GM18519 (cell line): ENCODE measurements around the gene SLC41A2.
"Not testable (repeated sequence)": the region's sequence is repeated elsewhere in the genome, so short reads cannot be mapped to it uniquely, and the experiment has no call there.

Experiments
- ATAC-seq: cut with Tn5 transposase; IDR thresholded peaks from one replicate; pipeline ENCODE4 v1.9.1; 2021; ENCODE audit warnings: mild to moderate bottlenecking, moderate library complexity; ENCODE audit not compliant: unreplicated experiment, low FRiP score

Gene SLC41A2, protein sequence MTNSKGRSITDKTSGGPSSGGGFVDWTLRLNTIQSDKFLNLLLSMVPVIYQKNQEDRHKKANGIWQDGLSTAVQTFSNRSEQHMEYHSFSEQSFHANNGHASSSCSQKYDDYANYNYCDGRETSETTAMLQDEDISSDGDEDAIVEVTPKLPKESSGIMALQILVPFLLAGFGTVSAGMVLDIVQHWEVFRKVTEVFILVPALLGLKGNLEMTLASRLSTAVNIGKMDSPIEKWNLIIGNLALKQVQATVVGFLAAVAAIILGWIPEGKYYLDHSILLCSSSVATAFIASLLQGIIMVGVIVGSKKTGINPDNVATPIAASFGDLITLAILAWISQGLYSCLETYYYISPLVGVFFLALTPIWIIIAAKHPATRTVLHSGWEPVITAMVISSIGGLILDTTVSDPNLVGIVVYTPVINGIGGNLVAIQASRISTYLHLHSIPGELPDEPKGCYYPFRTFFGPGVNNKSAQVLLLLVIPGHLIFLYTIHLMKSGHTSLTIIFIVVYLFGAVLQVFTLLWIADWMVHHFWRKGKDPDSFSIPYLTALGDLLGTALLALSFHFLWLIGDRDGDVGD

DNA sequence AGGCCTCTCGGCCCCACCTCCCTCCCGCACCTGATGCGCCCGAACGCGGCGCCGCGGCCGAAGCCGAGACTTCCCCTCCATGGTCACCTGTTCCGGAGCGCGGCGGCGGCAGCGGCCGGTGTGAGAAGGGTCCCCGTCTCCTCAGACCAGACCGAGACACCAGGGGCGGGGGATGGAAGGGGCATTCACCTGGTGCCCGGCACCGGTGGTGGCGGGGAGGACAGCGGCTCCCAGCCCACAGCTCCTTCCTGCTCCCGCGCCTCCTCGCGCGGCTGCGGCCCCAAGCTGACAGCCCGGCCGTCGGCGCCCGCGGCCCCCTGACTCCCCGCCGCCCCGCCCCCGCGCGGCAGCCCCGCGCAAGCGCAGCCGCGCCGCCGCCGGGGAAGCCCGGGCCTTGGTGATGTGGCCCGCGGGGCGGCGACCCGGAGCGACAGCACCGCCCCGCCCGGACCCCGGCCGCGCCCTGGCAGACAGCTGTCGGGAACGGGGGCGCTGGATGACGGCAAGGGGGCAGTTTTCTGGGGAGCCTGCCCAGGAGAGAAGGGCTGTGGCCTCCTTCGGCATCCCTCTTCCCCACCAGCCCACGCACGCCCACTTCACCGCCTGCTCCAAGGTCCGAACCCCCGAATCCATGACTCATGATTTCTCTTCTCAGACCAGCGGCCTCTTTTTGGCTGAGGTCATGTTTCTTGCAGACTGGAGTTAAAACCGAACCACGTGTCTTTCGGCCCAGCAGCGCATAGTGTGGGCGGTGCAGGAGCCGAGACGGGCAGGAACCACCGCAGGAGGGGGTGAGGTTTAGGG lies at the start of gene SLC41A2:
TSS of gene SLC41A2 (minus strand) at position 290 of the 804 bp plus-strand sequence. CDS start 29,763 bp downstream, outside the sequence.
- peak; percentile 45 for ATAC-seq

DNA sequence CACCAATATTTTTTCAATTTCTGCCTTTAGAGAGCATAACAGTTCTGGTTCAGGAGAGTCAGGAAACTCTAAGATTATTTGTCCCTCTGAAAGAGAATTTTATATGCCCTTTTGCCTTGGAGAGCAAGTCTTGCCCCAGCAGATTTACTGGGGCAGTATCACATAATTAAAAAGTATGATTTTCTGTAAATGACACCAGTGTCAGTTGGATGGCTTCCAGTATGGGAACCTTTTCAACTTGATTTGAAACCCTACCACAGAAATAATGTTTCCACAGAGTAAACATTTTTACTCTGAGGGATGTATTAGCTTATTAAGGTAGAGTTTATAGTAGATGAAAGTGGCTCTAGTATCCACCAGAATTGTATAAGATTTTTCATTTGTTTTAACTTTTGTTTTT lies 43.4 kb upstream of the SLC41A2 start:
- no peak for ATAC-seq

DNA sequence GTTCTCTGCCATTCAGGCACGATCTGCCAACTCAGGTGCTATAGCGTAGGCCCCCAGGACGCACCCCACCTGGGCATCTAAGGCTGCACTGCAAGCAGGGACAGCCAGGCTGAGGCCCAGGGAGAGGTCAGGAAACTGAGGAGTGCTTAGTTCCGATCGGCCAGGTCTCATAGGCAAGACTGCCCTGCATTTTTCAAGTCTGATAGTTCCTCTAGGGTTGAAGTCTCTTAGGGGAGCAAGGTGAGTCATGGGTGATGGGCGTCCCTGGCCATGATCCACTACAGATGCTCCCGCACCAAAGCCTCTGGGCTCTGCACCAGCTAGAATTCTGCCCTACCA lies 41.2 kb upstream of the SLC41A2 start:
- no peak for ATAC-seq

DNA sequence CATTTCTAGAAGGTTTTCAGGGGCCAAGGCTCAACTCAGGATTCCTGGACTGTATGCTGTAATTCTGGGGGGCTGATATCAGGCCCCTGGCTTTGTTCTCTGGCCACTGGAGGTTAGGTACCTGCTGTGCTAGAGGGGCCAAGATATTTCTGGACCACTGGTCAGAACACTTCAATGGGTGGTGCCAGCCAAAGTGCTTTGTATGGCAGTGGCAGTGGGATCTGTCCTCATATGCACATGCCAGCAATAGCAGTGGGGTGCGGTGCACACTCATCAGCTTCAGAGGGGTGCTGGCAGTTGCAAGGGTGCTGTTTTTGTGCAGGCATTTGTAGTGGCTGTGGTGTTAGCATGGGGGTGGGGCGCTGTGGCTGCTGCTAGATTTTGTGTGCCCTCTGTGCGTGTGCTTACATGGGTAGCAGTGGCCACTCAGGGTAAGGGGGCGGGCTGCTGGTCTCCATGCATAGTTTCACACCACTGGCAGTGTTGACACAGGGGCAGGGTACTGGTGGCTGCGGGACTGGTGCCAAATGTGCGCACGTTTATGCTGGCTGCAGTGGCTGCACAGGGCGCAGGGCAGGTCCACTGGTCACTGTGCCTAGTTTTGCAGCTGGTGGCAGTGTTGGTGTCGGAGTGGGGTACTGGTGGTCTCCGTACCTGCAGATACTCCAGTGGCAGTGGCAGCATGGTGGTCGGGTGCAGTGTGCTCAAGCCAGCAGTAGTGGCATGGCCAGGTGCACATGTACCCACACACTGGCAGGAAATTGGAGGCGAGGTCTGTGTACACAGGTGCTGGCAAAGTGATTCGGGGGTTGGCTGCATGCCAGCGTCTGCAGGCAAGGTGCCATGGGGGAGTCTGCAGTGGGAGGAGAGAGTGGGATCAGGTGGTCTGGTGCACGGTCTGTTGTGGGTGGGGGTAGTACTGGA lies 40.6 kb upstream of the SLC41A2 start:
- ATAC-seq, result no peak

DNA sequence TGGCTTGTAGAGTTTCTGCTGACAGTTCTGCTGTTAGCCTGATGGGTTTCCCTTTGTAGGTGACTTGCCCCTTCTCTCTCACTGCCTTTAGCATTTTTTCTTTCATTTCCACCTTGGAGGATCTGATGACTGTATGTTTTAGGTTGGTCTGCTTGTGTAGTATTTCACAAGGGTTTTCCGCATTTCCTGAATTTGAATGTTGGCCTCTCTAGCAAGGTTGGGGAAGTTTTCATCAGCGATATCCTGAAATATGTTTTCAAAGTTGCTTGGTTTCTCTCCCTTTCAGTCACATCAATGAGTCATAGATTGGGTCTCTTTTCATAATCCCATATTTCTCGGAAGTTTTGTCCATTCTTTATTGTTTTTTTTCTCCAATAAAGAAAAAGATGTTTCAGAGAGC lies 39.5 kb upstream of the SLC41A2 start:
- no peak for ATAC-seq

DNA sequence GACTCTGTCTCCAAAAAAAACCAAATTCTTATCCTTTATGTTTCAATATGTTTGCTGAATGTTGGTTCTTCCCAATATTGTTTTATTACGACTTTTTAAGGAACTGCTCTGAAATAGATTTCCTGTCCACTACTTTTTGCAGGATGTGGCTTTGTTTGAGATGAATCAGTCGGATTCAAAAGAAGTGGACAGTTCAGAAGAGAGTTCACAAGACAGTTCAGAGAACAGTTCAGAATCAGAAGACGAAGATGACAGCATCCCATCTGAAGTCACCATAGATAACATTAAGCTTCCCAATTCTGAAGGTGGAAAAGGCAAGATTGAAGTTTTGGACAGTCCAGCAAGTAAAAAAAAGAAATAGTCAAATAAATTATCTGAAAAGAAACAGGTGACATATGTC lies 36.2 kb upstream of the SLC41A2 start:
- no peak for ATAC-seq

DNA sequence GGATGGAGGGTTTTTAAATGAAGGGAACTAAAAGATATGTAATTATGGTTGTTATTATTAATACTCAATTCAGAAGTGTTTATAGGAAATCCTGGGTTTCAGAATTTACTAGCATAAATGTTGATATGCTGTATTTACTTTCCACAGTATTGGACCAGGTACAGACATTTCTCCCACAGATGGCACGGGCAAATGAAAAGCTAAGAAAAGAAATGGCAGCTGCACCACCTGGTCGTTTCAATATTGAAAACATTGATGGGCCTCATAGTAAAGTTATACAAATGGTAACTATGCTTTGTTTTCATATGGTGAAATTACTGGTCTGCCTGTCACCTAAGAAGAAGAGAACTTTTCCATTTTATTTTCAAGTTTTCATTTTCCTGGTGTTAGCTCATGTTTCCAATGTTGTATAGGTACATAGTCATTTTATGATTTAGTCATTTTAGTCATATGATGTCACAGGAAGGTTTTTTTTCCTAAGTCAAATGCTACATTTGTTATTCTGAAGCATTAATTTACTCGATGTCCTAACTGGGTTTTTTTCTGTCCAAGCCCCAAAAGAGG lies 33.6 kb upstream of the SLC41A2 start:
- ATAC-seq, result no peak

DNA sequence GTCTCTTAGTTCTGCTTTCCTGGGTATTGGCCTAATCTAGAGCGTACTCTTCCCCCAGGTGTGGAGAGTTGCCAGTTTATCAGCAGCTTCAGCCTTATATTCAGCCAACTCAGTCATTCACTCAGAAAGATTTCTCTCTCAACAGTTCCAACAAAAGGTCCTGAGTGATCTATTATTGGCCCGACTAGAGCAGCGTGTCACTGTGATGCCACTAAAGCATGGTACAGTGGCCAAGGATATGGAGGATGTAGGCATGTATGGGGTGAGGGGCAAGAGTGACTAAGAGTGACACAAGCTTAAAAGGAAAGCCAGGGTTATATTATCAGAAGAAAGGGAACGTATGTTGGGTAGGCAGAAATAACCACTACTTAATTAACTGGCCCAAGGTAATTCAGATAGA lies 32.9 kb upstream of the SLC41A2 start:
- ATAC-seq, result no peak

DNA sequence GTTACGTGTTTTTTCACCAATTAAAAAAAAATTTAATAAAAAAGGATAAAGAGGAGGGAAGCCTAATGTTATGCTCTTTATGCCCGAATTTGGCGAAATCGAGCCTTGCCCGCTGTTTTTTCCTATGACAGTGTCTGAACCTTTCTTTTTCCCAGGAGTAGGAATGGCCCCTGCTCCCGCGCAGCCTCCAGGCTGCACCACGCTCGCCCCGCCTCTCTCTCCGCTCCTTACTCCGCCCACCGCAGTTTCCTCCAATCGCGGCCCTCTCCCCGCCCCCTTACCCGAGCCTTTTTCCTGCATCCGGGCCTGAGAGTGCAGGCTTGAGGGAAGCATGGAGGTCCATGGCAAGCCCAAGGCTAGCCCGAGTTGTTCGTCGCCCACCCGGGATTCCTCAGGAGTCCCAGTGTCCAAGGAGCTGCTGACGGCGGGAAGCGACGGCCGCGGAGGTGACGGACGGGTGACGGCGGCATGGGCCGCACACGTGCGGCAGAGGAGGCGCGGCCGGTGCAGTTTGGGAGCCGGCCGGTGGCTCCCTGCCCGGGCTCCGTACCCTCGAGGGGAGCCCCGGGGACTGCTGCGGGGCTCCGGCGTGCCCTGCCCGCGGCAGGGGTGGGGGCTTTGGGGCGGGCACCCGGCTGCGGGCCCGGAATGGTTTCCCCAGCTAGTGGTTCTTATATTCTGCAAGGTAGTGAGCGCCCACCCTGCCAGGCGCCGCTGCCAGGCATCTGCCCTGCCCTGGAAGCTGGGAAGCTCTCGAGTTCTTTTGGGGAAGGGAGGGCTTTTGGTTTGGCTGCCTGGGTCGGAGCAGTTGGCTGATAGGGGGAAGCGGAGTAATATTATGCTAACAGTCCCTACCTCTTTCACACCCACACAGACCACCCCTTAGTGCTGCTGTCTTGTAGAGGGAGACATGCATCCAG lies 28.2 kb upstream of the SLC41A2 start, which contains the start of gene NOPCHAP1:
TSS of gene NOPCHAP1 (plus strand) at position 295 of the 920 bp plus-strand sequence. CDS start at position 332, 37 bp downstream.
- peak; percentile 68 for ATAC-seq

DNA sequence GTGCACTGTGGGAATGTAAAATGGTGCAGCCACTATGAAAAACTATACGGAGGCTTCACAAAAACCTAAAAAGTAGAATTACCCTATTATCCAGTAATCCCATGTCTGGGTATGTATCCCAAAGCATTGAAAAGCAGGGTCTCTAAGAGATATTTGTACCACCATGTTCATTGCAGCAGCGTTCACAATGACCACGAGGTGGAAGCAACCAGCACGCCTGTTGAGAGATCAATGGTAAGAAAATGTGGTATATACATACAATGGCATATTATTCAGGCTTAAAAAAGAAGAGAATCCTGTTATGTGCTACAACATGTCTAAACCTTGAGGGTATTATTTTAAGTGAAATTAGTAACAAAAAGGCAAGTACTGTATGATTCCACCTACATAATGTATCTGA lies 27.1 kb upstream of the SLC41A2 start:
- ATAC-seq, result no peak

DNA sequence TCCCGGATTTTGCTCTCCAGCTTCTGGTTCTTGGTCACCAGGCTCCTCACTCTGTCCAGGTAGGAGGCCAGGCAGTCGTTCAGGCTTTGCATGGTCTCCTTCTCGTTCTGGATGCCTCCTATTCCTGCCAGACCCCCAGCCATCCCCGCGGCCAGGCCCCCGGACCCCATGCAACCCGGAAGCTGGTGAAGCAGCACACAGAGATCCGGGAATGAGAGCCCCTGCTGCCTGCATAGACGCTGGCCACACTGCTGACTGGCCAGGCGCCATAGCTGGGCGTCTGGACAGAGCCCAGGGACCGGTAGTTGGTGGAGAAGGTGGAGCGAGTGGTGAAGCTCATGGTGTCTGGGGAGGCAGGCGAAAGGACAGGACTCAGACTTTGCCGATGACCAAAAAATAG lies 19.6 kb upstream of the SLC41A2 start:
- ATAC-seq, result not testable (repeated sequence)

DNA sequence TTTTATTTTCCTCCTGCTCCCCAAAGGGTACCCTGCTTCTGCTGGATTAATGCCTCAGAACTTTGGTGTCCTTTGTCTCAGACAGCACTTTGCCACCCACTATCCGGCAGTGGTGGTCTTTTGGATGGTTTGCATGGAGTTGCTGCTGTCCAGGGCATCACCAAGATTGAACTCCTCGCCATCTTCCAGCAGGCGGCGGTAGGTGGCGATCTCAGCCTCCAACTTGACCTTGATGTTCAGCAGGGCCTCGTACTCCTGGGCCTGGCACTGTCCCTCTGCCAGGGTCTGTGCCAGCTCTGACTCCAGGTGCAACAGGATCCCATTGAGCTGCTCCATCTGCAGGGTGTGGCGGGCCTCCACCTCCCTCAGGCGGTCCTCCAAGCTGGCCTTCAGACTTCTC lies 18.6 kb upstream of the SLC41A2 start:
- no peak for ATAC-seq

DNA sequence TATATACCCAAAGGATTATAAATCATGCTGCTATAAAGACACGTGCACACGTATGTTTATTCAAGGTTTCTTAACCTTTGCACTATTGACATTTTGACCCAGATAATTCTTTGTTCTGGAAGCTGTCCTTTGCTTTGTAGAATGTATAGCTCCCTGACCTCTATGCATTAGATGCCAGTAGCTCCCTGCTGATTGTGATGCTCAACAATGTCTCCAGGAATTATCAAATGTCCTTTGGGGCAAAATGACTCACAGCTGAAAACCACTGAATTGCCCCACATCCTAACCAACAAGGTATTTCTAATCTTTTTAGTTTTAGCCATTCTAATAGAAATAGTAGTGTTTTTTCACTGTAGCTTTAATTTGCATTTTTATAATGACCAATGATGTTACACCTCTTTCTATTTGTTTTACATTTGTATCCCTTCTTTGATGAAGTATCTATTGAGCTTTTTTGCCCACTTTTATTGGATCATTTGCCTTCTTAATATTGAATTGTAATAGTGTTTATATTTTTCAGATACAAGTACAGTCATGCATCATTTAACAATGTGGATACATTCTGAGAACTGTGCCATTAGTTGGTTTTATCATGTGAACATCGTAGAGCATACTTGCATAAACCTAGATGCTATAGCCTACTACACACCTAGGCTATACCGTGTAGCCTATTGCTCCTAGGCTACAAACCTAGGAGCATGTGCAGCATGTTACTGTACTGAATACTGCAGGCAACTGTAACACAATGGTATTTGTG lies 17.7 kb upstream of the SLC41A2 start:
- ATAC-seq, result no peak

DNA sequence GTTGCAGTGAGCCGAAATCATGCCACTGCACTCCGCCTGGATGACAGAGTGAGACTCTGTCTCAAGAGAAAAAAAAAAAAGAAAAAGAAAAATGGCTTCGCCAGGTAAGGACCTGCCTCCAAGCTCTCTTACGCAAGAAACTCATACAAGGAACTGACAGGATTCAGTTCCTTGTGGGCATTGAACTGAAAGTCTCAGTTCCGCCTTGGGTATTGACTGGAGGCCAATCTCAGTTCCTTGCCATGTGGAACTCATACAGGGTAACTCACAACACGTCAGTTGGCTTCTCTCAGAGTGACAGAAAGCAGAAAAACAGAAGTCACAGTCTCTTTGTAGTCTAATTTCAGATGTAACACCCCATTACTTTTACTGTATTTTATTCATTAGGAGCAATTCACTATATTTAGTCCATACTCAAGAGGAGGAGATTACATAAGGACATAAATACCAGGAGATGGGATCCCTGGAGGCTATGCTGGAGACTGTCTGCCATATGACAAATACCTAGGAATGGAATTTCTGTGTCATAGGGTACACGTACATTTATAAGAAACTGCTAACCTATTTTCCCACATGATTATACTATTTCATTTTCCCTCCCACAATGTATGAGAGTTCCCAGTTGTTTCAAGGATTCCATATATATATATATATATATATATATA lies 16.7 kb upstream of the SLC41A2 start:
- ATAC-seq, result peak; percentile 92

DNA sequence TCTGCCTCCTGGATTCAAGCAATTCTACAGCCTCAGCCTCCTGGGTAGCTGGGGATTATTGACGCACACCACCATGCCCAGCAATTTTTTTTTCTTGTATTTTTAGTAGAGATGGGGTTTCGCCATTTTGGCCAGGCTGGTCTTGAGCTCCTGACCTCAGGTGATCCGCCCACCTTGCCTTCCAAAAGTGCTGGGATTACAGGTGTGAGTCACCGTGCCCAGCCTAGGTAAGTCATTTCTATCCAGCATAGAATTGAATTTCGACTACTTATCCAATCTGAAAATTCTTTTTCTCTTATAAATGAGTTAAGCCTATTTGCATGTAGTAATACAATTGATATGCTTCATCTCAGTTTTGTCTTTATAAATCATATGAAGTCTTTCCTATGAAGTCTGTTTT lies 15.2 kb upstream of the SLC41A2 start:
- ATAC-seq, result no peak

DNA sequence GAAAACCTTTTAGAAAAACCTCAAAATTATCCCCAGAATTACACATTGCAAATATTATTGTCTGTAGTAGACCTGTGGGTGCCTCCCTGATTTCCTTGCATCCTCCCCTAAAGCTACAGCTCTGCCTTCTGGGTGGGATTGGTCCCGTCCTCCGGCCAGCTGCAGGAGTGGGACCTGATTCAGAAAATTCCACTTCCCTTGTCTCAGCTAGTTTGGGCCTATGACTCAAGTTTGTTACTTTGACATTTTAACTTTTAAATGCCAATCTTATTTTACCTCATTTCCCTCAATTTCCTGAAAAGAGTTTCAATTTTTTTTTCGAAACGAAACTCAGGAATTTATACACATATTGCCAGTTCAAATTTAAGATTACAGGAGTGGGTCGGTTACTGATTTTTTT lies 13.2 kb upstream of the SLC41A2 start:
- no peak for ATAC-seq

DNA sequence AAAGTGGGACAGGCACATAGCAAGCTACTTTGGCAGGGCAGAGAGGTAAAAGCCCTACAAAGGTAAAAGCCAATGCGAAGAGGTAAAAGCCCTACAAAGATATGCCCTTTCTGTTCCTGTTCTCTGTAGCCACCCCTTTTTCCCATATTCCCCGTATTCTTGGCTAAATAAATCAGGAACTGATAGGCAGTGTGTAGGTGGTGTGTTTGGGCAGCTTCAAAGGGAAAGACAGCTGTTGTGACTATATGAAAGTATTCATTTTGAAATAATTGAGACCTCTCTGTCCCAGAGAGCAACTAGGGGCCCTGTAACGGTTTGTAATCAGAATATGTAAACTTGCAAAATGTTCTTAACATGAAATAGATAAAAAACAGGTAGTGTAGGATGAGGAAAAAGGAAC lies 11.3 kb upstream of the SLC41A2 start:
- no peak for ATAC-seq

DNA sequence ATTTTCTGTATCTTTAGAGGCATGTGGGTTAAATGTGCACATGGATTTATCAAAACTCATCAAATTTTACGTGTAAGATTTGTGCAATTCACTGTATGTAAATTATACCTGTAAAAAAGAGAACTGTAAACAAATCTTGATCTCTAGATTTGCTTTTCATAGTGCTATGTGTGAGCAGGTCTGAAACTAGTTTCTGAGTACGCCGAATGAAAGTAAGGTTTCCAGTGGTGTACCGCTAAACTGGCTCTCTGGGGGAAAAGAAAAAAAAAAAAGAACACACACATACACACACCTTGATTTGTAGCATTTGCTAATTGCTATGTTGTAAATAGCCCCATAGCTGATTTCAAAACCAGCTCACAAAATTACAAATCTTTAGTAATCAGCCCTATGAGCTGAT lies 8.6 kb upstream of the SLC41A2 start:
- ATAC-seq, result peak; percentile 70
